DOHH2 (cell line): Measurements from ENCODE around the gene MUL1.
A peak's percentile ranks its signal among the peaks of the same experiment; 100 is the strongest.

ENCODE experiments used
- H3F3A ChIP-seq: fragments of 200-600 bp; sonication (generic), shearing (Covaris generic); 2 replicates; pipeline ENCODE4 v1.6.0; 2016; ENCODE audit warnings: antibody characterized with exemption, mild to moderate bottlenecking; ENCODE audit not compliant: control insufficient read depth, insufficient read depth
- H3K27ac ChIP-seq: fragments of 200-600 bp; sonication (generic); 2 replicates; pipeline ENCODE4 v1.5.1; 2014; ENCODE audit warnings: low read depth, mild to moderate bottlenecking, low read length, moderate library complexity
- H3K27me3 ChIP-seq: fragments of 200-600 bp; sonication (generic); 2 replicates; pipeline ENCODE4 v1.6.1; 2014; ENCODE audit warnings: mild to moderate bottlenecking, low read length, mixed read lengths; ENCODE audit not compliant: control insufficient read depth
- H3K36me3 ChIP-seq: fragments of 200-600 bp; sonication (generic); 2 replicates; pipeline ENCODE4 v1.6.1; 2014; ENCODE audit warnings: mild to moderate bottlenecking, low read length, moderate library complexity, mixed read lengths; ENCODE audit not compliant: control insufficient read depth
- H3K4me1 ChIP-seq: fragments of 200-600 bp; sonication (generic); 2 replicates; pipeline ENCODE4 v1.6.1; 2014; ENCODE audit warnings: mild to moderate bottlenecking, low read length, mixed read lengths; ENCODE audit not compliant: control insufficient read depth
- H3K4me2 ChIP-seq: fragments of 200-600 bp; sonication (generic); 2 replicates; pipeline ENCODE4 v1.6.0; 2014; ENCODE audit warnings: mild to moderate bottlenecking, low read length, moderate library complexity
- H3K4me3 ChIP-seq: fragments of 200-600 bp; sonication (generic); 2 replicates; pipeline ENCODE4 v1.5.1; 2014; ENCODE audit warnings: mild to moderate bottlenecking, low read length, mixed read lengths
- H3K79me2 ChIP-seq: fragments of 200-600 bp; sonication (generic); 2 replicates; pipeline ENCODE4 v1.6.1; 2014; ENCODE audit warnings: mild to moderate bottlenecking, low read length, mixed read lengths; ENCODE audit not compliant: control insufficient read depth
- H3K9me2 ChIP-seq: fragments of 200-600 bp; sonication (generic); replicated peaks from 2 replicates; pipeline ENCODE4 v1.6.1; 2014; ENCODE audit warnings: mild to moderate bottlenecking, low read length, mixed read lengths; ENCODE audit not compliant: control insufficient read depth
- H3K9me3 ChIP-seq: fragments of 200-600 bp; sonication (generic); 2 replicates; pipeline ENCODE4 v1.6.1; 2014; ENCODE audit warnings: antibody characterized with exemption, low read length, mixed read lengths; ENCODE audit not compliant: control insufficient read depth, insufficient read depth
- H4K20me1 ChIP-seq: fragments of 200-600 bp; sonication (generic); 2 replicates; pipeline ENCODE4 v1.6.0; 2014; ENCODE audit warnings: low read depth, mild to moderate bottlenecking, antibody characterized with exemption, low read length, moderate library complexity; ENCODE audit not compliant: control insufficient read depth, insufficient read depth
- CTCF ChIP-seq: fragments of 200-600 bp; sonication (generic); IDR thresholded peaks from one replicate; pipeline ENCODE4 v1.5.1; 2014; ENCODE audit warnings: antibody characterized with exemption, mild to moderate bottlenecking, low read depth, low read length; ENCODE audit not compliant: poor library complexity, severe bottlenecking
- EZH2phosphoT487 ChIP-seq: fragments of 200-600 bp; sonication (generic); IDR thresholded peaks from 2 replicates; pipeline ENCODE4 v1.6.1; 2017; ENCODE audit warnings: borderline replicate concordance, mild to moderate bottlenecking, antibody characterized with exemption, low read length, moderate library complexity, mixed read lengths

The MUL1 gene

GRCh38 chr1:20493309-20493708 lies 14.6 kb downstream of the MUL1 start:
- H3K9me2 ChIP-seq, result no peaks in the 10 kb centered on the region
- H3K36me3 ChIP-seq, result no peaks in the 10 kb centered on the region; the same call in 1 of the 2 replicates
- H3K27ac ChIP-seq, result no peak overlapping the region
- no peaks in the 10 kb centered on the region for H3F3A ChIP-seq
- no peak for TF ChIP-seq EZH2phosphoT487
- TF ChIP-seq CTCF, result no peak
- H4K20me1 ChIP-seq, result no peaks in the 10 kb centered on the region
- H3K27me3 ChIP-seq, result peaks cover 11% of the 10 kb centered on the region
- H3K79me2 ChIP-seq, result no peaks in the 10 kb centered on the region
- H3K4me1 ChIP-seq, result peaks cover 18% of the 10 kb centered on the region
- H3K9me3 ChIP-seq, result no peaks in the 10 kb centered on the region
- peak overlapping the region; percentile 51 for H3K4me2 ChIP-seq
- H3K4me3 ChIP-seq, result peak overlapping the region; percentile 16; the same call in 1 of the 2 replicates

GRCh38 chr1:20492751-20493150 lies 15.2 kb downstream of the MUL1 start:
- Histone ChIP-seq H3K9me3 (no peaks in the 10 kb centered on the region), H3K36me3 (no peaks in the 10 kb centered on the region; the same call in 1 of the 2 replicates), H3K4me3 (no peak overlapping the region), H3K9me2 (no peaks in the 10 kb centered on the region), H3F3A (no peaks in the 10 kb centered on the region), H3K79me2 (no peaks in the 10 kb centered on the region), H3K4me1 (peaks cover 18% of the 10 kb centered on the region), H3K27me3 (peaks cover 16% of the 10 kb centered on the region), H4K20me1 (no peaks in the 10 kb centered on the region), H3K4me2 (peak overlapping the region; percentile 51; the same call in 1 of the 2 replicates), H3K27ac (no peak overlapping the region)
- no peak for TF ChIP-seq CTCF

- no peaks in the 10 kb centered on the region for H3K36me3 ChIP-seq
- no peaks in the 10 kb centered on the region for H3K9me2 ChIP-seq
- no peak overlapping the region for H3K4me2 ChIP-seq
- H3K79me2 ChIP-seq, result no peaks in the 10 kb centered on the region
- peaks cover 18% of the 10 kb centered on the region for H3K4me1 ChIP-seq
- no peak overlapping the region for H3K4me3 ChIP-seq
- H3K27ac ChIP-seq, result no peak overlapping the region
- H3K9me3 ChIP-seq, result no peaks in the 10 kb centered on the region
- H3F3A ChIP-seq, result no peaks in the 10 kb centered on the region
- TF ChIP-seq EZH2phosphoT487, result no peak
- no peak for TF ChIP-seq CTCF
- peaks cover 25% of the 10 kb centered on the region for H3K27me3 ChIP-seq
- no peaks in the 10 kb centered on the region for H4K20me1 ChIP-seq
Observed at GRCh38 chr1:20491866-20492265, 16.1 kb downstream of the MUL1 start.

GRCh38 chr1:20491178-20491577 lies 16.8 kb downstream of the MUL1 start:
- H3K4me1 ChIP-seq, result peaks cover 18% of the 10 kb centered on the region
- H3K79me2 ChIP-seq, result no peaks in the 10 kb centered on the region
- no peaks in the 10 kb centered on the region for H3F3A ChIP-seq
- H3K27me3 ChIP-seq, result peaks cover 32% of the 10 kb centered on the region
- no peaks in the 10 kb centered on the region for H4K20me1 ChIP-seq
- no peaks in the 10 kb centered on the region for H3K36me3 ChIP-seq
- H3K9me2 ChIP-seq, result no peaks in the 10 kb centered on the region
- H3K4me3 ChIP-seq, result no peak overlapping the region
- no peak for TF ChIP-seq CTCF
- no peak for TF ChIP-seq EZH2phosphoT487
- H3K4me2 ChIP-seq, result no peak overlapping the region
- no peaks in the 10 kb centered on the region for H3K9me3 ChIP-seq
- H3K27ac ChIP-seq, result no peak overlapping the region
